SK-N-SH treated with all-trans-retinoic acid at 6 μM for 48 hours (cell line): ENCODE results near the gene RAPH1.

Experiments
- ARNTL ChIP-seq: fragments of 450-650 bp; formaldehyde crosslinking; IDR thresholded peaks from 2 replicates; pipeline ENCODE4 v1.5.0; 2020; ENCODE audit warnings: low read depth, mild to moderate bottlenecking, moderate library complexity, borderline replicate concordance
- BACH2 ChIP-seq: fragments of 250-450 bp; sonication (Bioruptor Pico); IDR thresholded peaks from 2 replicates; pipeline ENCODE4 v1.9.0; 2021; ENCODE audit warnings: mild to moderate bottlenecking, borderline replicate concordance
- OSR1 ChIP-seq: fragments of 250-450 bp; sonication (Bioruptor Pico); IDR thresholded peaks from 2 replicates; pipeline ENCODE4 v1.8.0; 2022; ENCODE audit warnings: moderate library complexity, mild to moderate bottlenecking, inconsistent platforms
- SNAI2 ChIP-seq: fragments of 250-450 bp; sonication (Bioruptor Pico); IDR thresholded peaks from 2 replicates; pipeline ENCODE4 v1.5.0; 2020; ENCODE audit warnings: mild to moderate bottlenecking, moderate library complexity
- ZFP30 ChIP-seq: fragments of 450-650 bp; formaldehyde crosslinking; IDR thresholded peaks from 2 replicates; pipeline ENCODE4 v1.5.0; 2022; ENCODE audit warnings: mild to moderate bottlenecking, moderate library complexity
- ZNF8 ChIP-seq: fragments of 450-650 bp; formaldehyde crosslinking; IDR thresholded peaks from 2 replicates; pipeline ENCODE4 v1.5.0; 2020; ENCODE audit warnings: mild to moderate bottlenecking, moderate library complexity
- TF ChIP-seq, protein P1 (sequence below): fragments of 250-450 bp; sonication (Bioruptor Pico); IDR thresholded peaks from 2 replicates; pipeline ENCODE4 v1.5.1; 2020; ENCODE audit warnings: low read depth, mild to moderate bottlenecking, moderate library complexity
- TF ChIP-seq, protein P2 (sequence below): fragments of 250-450 bp; sonication (Bioruptor Pico); IDR thresholded peaks from 2 replicates; pipeline ENCODE4 v1.8.0; 2020; ENCODE audit warnings: mild to moderate bottlenecking, moderate library complexity, borderline replicate concordance
- TF ChIP-seq, protein P3 (sequence below): fragments of 250-450 bp; sonication (Bioruptor Pico); IDR thresholded peaks from 2 replicates; pipeline ENCODE4 v1.8.0; 2021; ENCODE audit warnings: low read depth, mild to moderate bottlenecking, moderate library complexity, borderline replicate concordance

DNA sequence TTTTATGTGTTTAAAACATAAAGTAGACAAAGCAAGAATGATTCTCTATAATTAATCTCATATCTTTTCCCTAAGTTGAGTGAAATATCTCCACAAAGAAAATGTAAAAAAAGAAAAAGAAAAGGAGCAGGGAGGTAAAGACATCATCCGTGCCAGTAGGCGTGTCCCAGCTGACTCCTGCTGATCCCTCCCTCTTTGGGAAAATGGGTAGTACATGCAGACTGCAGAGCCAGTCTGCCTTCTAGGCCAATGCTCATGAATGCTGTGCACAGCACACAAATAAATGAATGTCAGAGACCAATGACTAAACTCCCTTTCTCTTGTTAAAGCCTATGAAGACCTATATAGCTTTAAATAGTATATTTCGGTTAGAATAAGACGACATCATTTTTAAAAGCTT lies 64.7 kb downstream of the RAPH1 start:
- TF ChIP-seq, protein P1, sequence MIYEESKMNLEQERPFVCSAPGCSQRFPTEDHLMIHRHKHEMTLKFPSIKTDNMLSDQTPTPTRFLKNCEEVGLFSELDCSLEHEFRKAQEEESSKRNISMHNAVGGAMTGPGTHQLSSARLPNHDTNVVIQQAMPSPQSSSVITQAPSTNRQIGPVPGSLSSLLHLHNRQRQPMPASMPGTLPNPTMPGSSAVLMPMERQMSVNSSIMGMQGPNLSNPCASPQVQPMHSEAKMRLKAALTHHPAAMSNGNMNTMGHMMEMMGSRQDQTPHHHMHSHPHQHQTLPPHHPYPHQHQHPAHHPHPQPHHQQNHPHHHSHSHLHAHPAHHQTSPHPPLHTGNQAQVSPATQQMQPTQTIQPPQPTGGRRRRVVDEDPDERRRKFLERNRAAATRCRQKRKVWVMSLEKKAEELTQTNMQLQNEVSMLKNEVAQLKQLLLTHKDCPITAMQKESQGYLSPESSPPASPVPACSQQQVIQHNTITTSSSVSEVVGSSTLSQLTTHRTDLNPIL (CRISPR knock-in tag) = no peak
- no peak for TF ChIP-seq ARNTL (CRISPR knock-in tag)
- TF ChIP-seq, protein P2, sequence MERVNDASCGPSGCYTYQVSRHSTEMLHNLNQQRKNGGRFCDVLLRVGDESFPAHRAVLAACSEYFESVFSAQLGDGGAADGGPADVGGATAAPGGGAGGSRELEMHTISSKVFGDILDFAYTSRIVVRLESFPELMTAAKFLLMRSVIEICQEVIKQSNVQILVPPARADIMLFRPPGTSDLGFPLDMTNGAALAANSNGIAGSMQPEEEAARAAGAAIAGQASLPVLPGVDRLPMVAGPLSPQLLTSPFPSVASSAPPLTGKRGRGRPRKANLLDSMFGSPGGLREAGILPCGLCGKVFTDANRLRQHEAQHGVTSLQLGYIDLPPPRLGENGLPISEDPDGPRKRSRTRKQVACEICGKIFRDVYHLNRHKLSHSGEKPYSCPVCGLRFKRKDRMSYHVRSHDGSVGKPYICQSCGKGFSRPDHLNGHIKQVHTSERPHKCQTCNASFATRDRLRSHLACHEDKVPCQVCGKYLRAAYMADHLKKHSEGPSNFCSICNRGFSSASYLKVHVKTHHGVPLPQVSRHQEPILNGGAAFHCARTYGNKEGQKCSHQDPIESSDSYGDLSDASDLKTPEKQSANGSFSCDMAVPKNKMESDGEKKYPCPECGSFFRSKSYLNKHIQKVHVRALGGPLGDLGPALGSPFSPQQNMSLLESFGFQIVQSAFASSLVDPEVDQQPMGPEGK (CRISPR knock-in tag) = no peak
- TF ChIP-seq ZNF8 (CRISPR knock-in tag) = no peak
- no peak for TF ChIP-seq SNAI2 (CRISPR knock-in tag)
- TF ChIP-seq, protein P3, sequence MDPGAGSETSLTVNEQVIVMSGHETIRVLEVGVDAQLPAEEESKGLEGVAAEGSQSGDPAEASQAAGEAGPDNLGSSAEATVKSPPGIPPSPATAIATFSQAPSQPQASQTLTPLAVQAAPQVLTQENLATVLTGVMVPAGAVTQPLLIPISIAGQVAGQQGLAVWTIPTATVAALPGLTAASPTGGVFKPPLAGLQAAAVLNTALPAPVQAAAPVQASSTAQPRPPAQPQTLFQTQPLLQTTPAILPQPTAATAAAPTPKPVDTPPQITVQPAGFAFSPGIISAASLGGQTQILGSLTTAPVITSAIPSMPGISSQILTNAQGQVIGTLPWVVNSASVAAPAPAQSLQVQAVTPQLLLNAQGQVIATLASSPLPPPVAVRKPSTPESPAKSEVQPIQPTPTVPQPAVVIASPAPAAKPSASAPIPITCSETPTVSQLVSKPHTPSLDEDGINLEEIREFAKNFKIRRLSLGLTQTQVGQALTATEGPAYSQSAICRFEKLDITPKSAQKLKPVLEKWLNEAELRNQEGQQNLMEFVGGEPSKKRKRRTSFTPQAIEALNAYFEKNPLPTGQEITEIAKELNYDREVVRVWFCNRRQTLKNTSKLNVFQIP = no peak
- TF ChIP-seq OSR1 (CRISPR knock-in tag) = no peak
- no peak for TF ChIP-seq ZFP30 (CRISPR knock-in tag)
- TF ChIP-seq BACH2 = no peak
